Neuronal stem cell (in vitro differentiated cells): ENCODE results near the gene CERCAM.
"Not testable (repeated sequence)": the region's sequence is repeated elsewhere in the genome, so short reads cannot be mapped to it uniquely, and the experiment has no call there.

Experiments used
- DNase-seq: peaks from one replicate; pipeline ENCODE4 v3.0.0-alpha.2; 2013; ENCODE audit warnings: low spot score
- H2AFZ ChIP-seq: one replicate; pipeline ENCODE4 v1.6.1; 2013; ENCODE audit warnings: mild to moderate bottlenecking, low read length, inconsistent platforms
- H2AK5ac ChIP-seq: 2 replicates; pipeline ENCODE4 v1.6.1; 2013; ENCODE audit warnings: low read depth, mild to moderate bottlenecking, inconsistent platforms, low read length, moderate library complexity, mixed read lengths
- H2BK120ac ChIP-seq: 2 replicates; pipeline ENCODE4 v1.6.1; 2013; ENCODE audit warnings: low read depth, mild to moderate bottlenecking, inconsistent platforms, low read length, moderate library complexity, mixed read lengths
- H2BK12ac ChIP-seq: one replicate; pipeline ENCODE4 v1.6.1; 2013; ENCODE audit warnings: low read length, inconsistent platforms
- H2BK15ac ChIP-seq: 2 replicates; pipeline ENCODE4 v1.6.1; 2013; ENCODE audit warnings: mild to moderate bottlenecking, low read length, inconsistent platforms, mixed read lengths
- H2BK5ac ChIP-seq: one replicate; pipeline ENCODE4 v1.6.1; 2013; ENCODE audit warnings: inconsistent platforms, mild to moderate bottlenecking, low read length, moderate library complexity
- H3K14ac ChIP-seq: one replicate; pipeline ENCODE4 v1.6.1; 2013; ENCODE audit warnings: low read length, inconsistent platforms
- H3K18ac ChIP-seq: 2 replicates; pipeline ENCODE4 v1.6.1; 2013; ENCODE audit warnings: low read length, inconsistent platforms
- H3K23ac ChIP-seq: 2 replicates; pipeline ENCODE4 v1.6.1; 2013; ENCODE audit warnings: low read depth, mild to moderate bottlenecking, mixed read lengths, low read length, inconsistent platforms; ENCODE audit not compliant: poor library complexity
- H3K27ac ChIP-seq: replicated peaks from 3 replicates; pipeline ENCODE4 v1.5.1; 2013; ENCODE audit warnings: low read length, inconsistent platforms
- H3K27me3 ChIP-seq, 3 experiments: 2 replicates each; pipeline ENCODE4 v1.6.1; 2013; ENCODE audit warnings: low read length in 3 of 3, mild to moderate bottlenecking in 2 of 3, inconsistent platforms in 1 of 3, low read depth in 1 of 3, mixed read lengths in 1 of 3, moderate library complexity in 1 of 3; ENCODE audit not compliant: control insufficient read depth in 3 of 3, insufficient read depth in 3 of 3
- H3K36me3 ChIP-seq, 2 donors: replicated peaks in 1 of 2; 2 replicates each; pipeline ENCODE4 v1.6.1; 2013; ENCODE audit warnings: low read length in 2 of 2; ENCODE audit not compliant: control insufficient read depth in 2 of 2, insufficient read depth in 2 of 2
- H3K4ac ChIP-seq: 2 replicates; pipeline ENCODE4 v1.6.1; 2013; ENCODE audit warnings: inconsistent platforms, mild to moderate bottlenecking, low read length, moderate library complexity
- H3K4me1 ChIP-seq, 2 donors: 1 replicate in 1 of 2; 2 replicates in 1 of 2; pipeline ENCODE4 v1.6.1; 2013; ENCODE audit warnings: low read length in 2 of 2, low read depth in 1 of 2; ENCODE audit not compliant: control insufficient read depth in 2 of 2, insufficient read depth in 1 of 2
- H3K4me2 ChIP-seq: one replicate; pipeline ENCODE4 v1.6.1; 2013; ENCODE audit warnings: mild to moderate bottlenecking, low read length, inconsistent platforms; ENCODE audit not compliant: insufficient read depth, poor library complexity, severe bottlenecking
- H3K4me3 ChIP-seq, 2 donors: 2 replicates each; pipeline ENCODE4 v1.5.1; 2013; ENCODE audit warnings: low read length in 2 of 2, mild to moderate bottlenecking in 2 of 2, inconsistent platforms in 1 of 2, moderate library complexity in 1 of 2
- H3K79me1 ChIP-seq: one replicate; pipeline ENCODE4 v1.6.1; 2013; ENCODE audit warnings: low read depth, mild to moderate bottlenecking, inconsistent platforms, low read length, moderate library complexity
- H3K9ac ChIP-seq: one replicate; pipeline ENCODE4 v1.6.1; 2013; ENCODE audit warnings: mild to moderate bottlenecking, low read depth, low read length, inconsistent platforms; ENCODE audit not compliant: poor library complexity
- H3K9me3 ChIP-seq, 2 donors: replicated peaks in 1 of 2; 2 replicates each; pipeline versions ENCODE3 to v1.6.1; 2013; ENCODE audit warnings: low read length in 2 of 2, mild to moderate bottlenecking in 2 of 2, inconsistent platforms in 1 of 2, low read depth in 1 of 2, mixed read lengths in 1 of 2, moderate library complexity in 1 of 2; ENCODE audit not compliant: control insufficient read depth in 2 of 2, insufficient read depth in 1 of 2
- H4K8ac ChIP-seq: one replicate; pipeline ENCODE4 v1.6.1; 2013; ENCODE audit warnings: low read depth, mild to moderate bottlenecking, inconsistent platforms, low read length, moderate library complexity
- H4K91ac ChIP-seq: one replicate; pipeline ENCODE4 v1.6.1; 2013; ENCODE audit warnings: low read length, low read depth, mild to moderate bottlenecking, inconsistent platforms; ENCODE audit not compliant: poor library complexity
- WGBS, 2 donors: extraction: QIAGEN DNeasy Blood & Tissue Kit; methylation state at CpG; one replicate each; pipeline ENCODE4 v1.1.7; 2013; ENCODE audit warnings: missing lambda C conversion rate in 2 of 2, mixed read lengths in 1 of 2; ENCODE audit not compliant: insufficient read length in 2 of 2, insufficient replicate concordance in 1 of 2; ENCODE audit errors: extremely low coverage in 2 of 2; 5-methylcytosine and 5-hydroxymethylcytosine counted together

CERCAM gene

GRCh38 chr9:128442150-128442549 is 21.5 kb downstream of the CERCAM start:
- no peaks in the 10 kb centered on the region for H3K9me3 ChIP-seq
- no peak overlapping the region for H2BK15ac ChIP-seq
- H4K8ac ChIP-seq: no peak overlapping the region
- no peak overlapping the region for H2AFZ ChIP-seq
- no peak overlapping the region for H2AK5ac ChIP-seq
- no CpG with 5 or more reads among the region's 6 CpGs for WGBS, 2 donors
- H3K9ac ChIP-seq: no peak overlapping the region
- no peak overlapping the region for H3K23ac ChIP-seq
- no peaks in the 10 kb centered on the region for H3K79me1 ChIP-seq
- H3K4ac ChIP-seq: no peak overlapping the region
- H3K4me1 ChIP-seq: no peaks in the 10 kb centered on the region
- no peak for DNase-seq
- no peak overlapping the region for H3K27ac ChIP-seq
- H2BK5ac ChIP-seq: no peak overlapping the region
- no peaks in the 10 kb centered on the region for H3K27me3 ChIP-seq
- peaks cover 0 to 3% of the 10 kb centered on the region in 2 donors for H3K36me3 ChIP-seq
- H3K14ac ChIP-seq: no peak overlapping the region
- no peak overlapping the region for H3K18ac ChIP-seq
- H2BK12ac ChIP-seq: no peak overlapping the region
- no peak overlapping the region for H3K4me2 ChIP-seq
- no peak overlapping the region for H2BK120ac ChIP-seq
- no peak overlapping the region for H4K91ac ChIP-seq
- H3K4me3 ChIP-seq: no peak overlapping the region

GRCh38 chr9:128446505-128446904 is 25.8 kb downstream of the CERCAM start:
- not testable (repeated sequence) for H3K23ac ChIP-seq, H2BK120ac ChIP-seq, H2AFZ ChIP-seq, H3K9me3 ChIP-seq, H4K91ac ChIP-seq, H3K14ac ChIP-seq, H2BK15ac ChIP-seq, H3K79me1 ChIP-seq, H4K8ac ChIP-seq, DNase-seq, H2AK5ac ChIP-seq, H2BK5ac ChIP-seq, H3K27me3 ChIP-seq, H3K18ac ChIP-seq, H3K4me2 ChIP-seq, H2BK12ac ChIP-seq, H3K36me3 ChIP-seq, H3K9ac ChIP-seq, H3K4me1 ChIP-seq, H3K27ac ChIP-seq, H3K4ac ChIP-seq, H3K4me3 ChIP-seq
- WGBS, 2 donors: no CpG with 5 or more reads among the region's 5 CpGs

GRCh38 chr9:128448746-128449145 is 28.1 kb downstream of the CERCAM start:
- H3K79me1 ChIP-seq: no peaks in the 10 kb centered on the region
- H3K27me3 ChIP-seq: peaks cover 0 to 4% (median 0%) of the 10 kb centered on the region in 3 experiments
- H3K23ac ChIP-seq: no peak overlapping the region
- H3K4ac ChIP-seq: no peak overlapping the region
- no peak for DNase-seq
- no peaks in the 10 kb centered on the region for H3K36me3 ChIP-seq
- H3K4me2 ChIP-seq: no peak overlapping the region
- no peak overlapping the region for H2BK5ac ChIP-seq
- no peak overlapping the region for H3K18ac ChIP-seq
- H3K14ac ChIP-seq: no peak overlapping the region
- no peak overlapping the region for H2BK12ac ChIP-seq
- no peak overlapping the region for H2BK15ac ChIP-seq
- H4K91ac ChIP-seq: no peak overlapping the region
- H3K4me3 ChIP-seq: no peak overlapping the region
- H3K9me3 ChIP-seq: no peaks in the 10 kb centered on the region
- no peak overlapping the region for H2BK120ac ChIP-seq
- no peak overlapping the region for H3K27ac ChIP-seq
- no peaks in the 10 kb centered on the region for H3K4me1 ChIP-seq
- no CpG with 5 or more reads among the region's 2 CpGs for WGBS, 2 donors
- no peak overlapping the region for H2AK5ac ChIP-seq
- no peak overlapping the region for H4K8ac ChIP-seq
- no peak overlapping the region for H3K9ac ChIP-seq
- no peak overlapping the region for H2AFZ ChIP-seq

GRCh38 chr9:128454991-128455390 is 34.3 kb downstream of the CERCAM start:
- Histone ChIP-seq H3K79me1 (peaks cover 3% of the 10 kb centered on the region), H3K18ac (no peak overlapping the region), H3K23ac (no peak overlapping the region), H2BK15ac (no peak overlapping the region), H3K27me3 (peaks cover 0 to 4% (median 2%) of the 10 kb centered on the region in 3 experiments), H2BK12ac (no peak overlapping the region), H4K91ac (no peak overlapping the region), H2BK5ac (no peak overlapping the region), H3K4me2 (no peak overlapping the region), H3K4me1 (peaks cover 5% of the 10 kb centered on the region in 2 donors), H3K4ac (no peak overlapping the region), H2AFZ (peak overlapping the region; percentile 58), H3K9ac (no peak overlapping the region), H4K8ac (no peak overlapping the region), H2BK120ac (no peak overlapping the region), H3K9me3 (no peaks in the 10 kb centered on the region), H2AK5ac (peak overlapping the region; percentile 52), H3K4me3 (peak overlapping the region in 1 of 2 donors; percentile 9), H3K14ac (no peak overlapping the region), H3K27ac (no peak overlapping the region), H3K36me3 (peaks cover 2 to 12% of the 10 kb centered on the region in 2 donors)
- WGBS, 2 donors: no CpG with 5 or more reads among the region's 14 CpGs
- DNase-seq: no peak
